ENCODE results near the gene PROCA1.
A peak's percentile ranks its signal among the peaks of the same experiment; 100 is the strongest.

The PROCA1 gene

GRCh38 chr17:28746611-28747050 lies 34.9 kb upstream of the PROCA1 start:
- TF ChIP-seq CTCF (IDR thresholded peaks at IDR 0.05; ENCODE audit: borderline replicate concordance, extremely low read depth, low read length, poor library complexity, severe bottlenecking), result no peak
- no peak for TF ChIP-seq EZH2 (IDR thresholded peaks at IDR 0.05; ENCODE audit: borderline replicate concordance, low read depth, low read length, severe bottlenecking)
- peaks cover 58% of the 10 kb centered on the region for H3K36me3 ChIP-seq (ENCODE audit: insufficient read depth, low read length)
- no peaks in the 10 kb centered on the region for H3K27me3 ChIP-seq (ENCODE audit: insufficient read depth, low read length, poor library complexity)
- H3K9me3 ChIP-seq (ENCODE audit: insufficient read depth, low read length, severe bottlenecking), result no peaks in the 10 kb centered on the region
- no peak overlapping the region for H2AFZ ChIP-seq (ENCODE audit: low read depth, low read length)
- H3K79me2 ChIP-seq (ENCODE audit: insufficient read depth, low read length), result peaks cover 42% of the 10 kb centered on the region
- H3K4me2 ChIP-seq (ENCODE audit: insufficient read depth, low read length), result peak overlapping the region; percentile 93; the same call in 1 of the 2 replicates
- H3K27ac ChIP-seq (ENCODE audit: low read length), result no peak overlapping the region
- H3K9ac ChIP-seq (ENCODE audit: low read depth, low read length), result peak overlapping the region; percentile 67; the same call in 1 of the 2 replicates
- peaks cover 36% of the 10 kb centered on the region for H3K4me1 ChIP-seq (ENCODE audit: insufficient read depth, low read length)
- H4K20me1 ChIP-seq (ENCODE audit: insufficient read depth, low read length), result peaks cover 57% of the 10 kb centered on the region
- no peak overlapping the region for H3K4me3 ChIP-seq (ENCODE audit: low read depth in 1 of 2, low read length in 2 of 2)
- no peak for DNase-seq
- no peak for ATAC-seq (ENCODE audit: insufficient read depth, low read depth)

DNA sequence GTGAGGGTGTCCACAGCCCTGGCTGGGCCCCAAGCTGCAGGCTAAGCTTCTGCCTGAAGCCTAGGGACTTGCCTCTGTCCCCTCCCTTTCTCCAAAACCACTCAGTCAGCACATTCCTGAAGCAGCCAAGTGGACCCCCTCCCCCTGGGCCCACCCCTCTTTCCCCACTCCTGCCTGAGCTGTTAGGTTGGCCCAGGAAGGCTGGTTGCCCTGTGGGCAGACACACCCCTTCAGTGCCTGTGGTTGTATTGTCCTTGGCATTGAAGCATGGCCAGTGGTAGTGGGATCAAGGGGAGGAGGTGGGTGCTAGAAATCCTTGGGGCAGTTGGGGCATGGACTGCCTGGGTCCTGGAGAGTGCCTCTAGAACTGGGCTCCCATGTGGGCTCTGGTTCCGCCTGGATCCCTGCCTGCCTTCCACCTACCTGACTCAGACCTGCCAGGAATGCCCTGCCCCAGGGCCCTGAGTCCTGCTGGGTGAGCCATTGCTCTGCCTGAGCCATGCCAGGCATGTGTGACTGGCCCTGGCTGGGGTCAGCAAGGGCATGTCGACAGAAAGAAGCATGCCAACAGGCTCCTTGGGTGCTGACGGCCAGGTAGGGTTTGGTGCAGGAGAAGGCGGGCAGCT lies 34.2 kb upstream of the PROCA1 start:
- H4K20me1 ChIP-seq (ENCODE audit: insufficient read depth, low read length), result peaks cover 53% of the 10 kb centered on the region
- H2AFZ ChIP-seq (ENCODE audit: low read depth, low read length), result no peak overlapping the region
- peaks cover 42% of the 10 kb centered on the region for H3K79me2 ChIP-seq (ENCODE audit: insufficient read depth, low read length)
- no peak for DNase-seq
- H3K9me3 ChIP-seq (ENCODE audit: insufficient read depth, low read length, severe bottlenecking), result no peaks in the 10 kb centered on the region
- H3K4me2 ChIP-seq (ENCODE audit: insufficient read depth, low read length), result peak overlapping the region; percentile 93
- H3K4me1 ChIP-seq (ENCODE audit: insufficient read depth, low read length), result peaks cover 36% of the 10 kb centered on the region
- peak overlapping the region; percentile 66 for H3K27ac ChIP-seq (ENCODE audit: low read length)
- TF ChIP-seq EZH2 (IDR thresholded peaks at IDR 0.05; ENCODE audit: borderline replicate concordance, low read depth, low read length, severe bottlenecking), result no peak
- no peak for TF ChIP-seq CTCF (IDR thresholded peaks at IDR 0.05; ENCODE audit: borderline replicate concordance, extremely low read depth, low read length, poor library complexity, severe bottlenecking)
- H3K9ac ChIP-seq (ENCODE audit: low read depth, low read length), result peak overlapping the region; percentile 67
- no peak for ATAC-seq (ENCODE audit: insufficient read depth, low read depth)
- no peaks in the 10 kb centered on the region for H3K27me3 ChIP-seq (ENCODE audit: insufficient read depth, low read length, poor library complexity)
- peak overlapping the region; percentile 71 to 82; a peak in 3 of 4 replicates for H3K4me3 ChIP-seq (ENCODE audit: low read depth in 1 of 2, low read length in 2 of 2)
- H3K36me3 ChIP-seq (ENCODE audit: insufficient read depth, low read length), result peaks cover 53% of the 10 kb centered on the region

GRCh38 chr17:28744972-28745785 lies 33.5 kb upstream of the PROCA1 start:
- TF ChIP-seq EZH2 (IDR thresholded peaks at IDR 0.05; ENCODE audit: borderline replicate concordance, low read depth, low read length, severe bottlenecking), result no peak
- TF ChIP-seq CTCF (IDR thresholded peaks at IDR 0.05; ENCODE audit: borderline replicate concordance, extremely low read depth, low read length, poor library complexity, severe bottlenecking), result no peak
- ATAC-seq (ENCODE audit: insufficient read depth, low read depth), result peak; percentile 55
- H3K79me2 ChIP-seq (ENCODE audit: insufficient read depth, low read length), result peaks cover 39% of the 10 kb centered on the region
- H3K4me1 ChIP-seq (ENCODE audit: insufficient read depth, low read length), result peaks cover 36% of the 10 kb centered on the region
- H2AFZ ChIP-seq (ENCODE audit: low read depth, low read length), result peak overlapping the region; percentile 62
- peak overlapping the region; percentile 66 for H3K27ac ChIP-seq (ENCODE audit: low read length)
- no peaks in the 10 kb centered on the region for H3K27me3 ChIP-seq (ENCODE audit: insufficient read depth, low read length, poor library complexity)
- no peaks in the 10 kb centered on the region for H3K9me3 ChIP-seq (ENCODE audit: insufficient read depth, low read length, severe bottlenecking)
- peak; percentile 77 for DNase-seq
- peaks cover 45% of the 10 kb centered on the region for H3K36me3 ChIP-seq (ENCODE audit: insufficient read depth, low read length)
- peak overlapping the region; percentile 67 for H3K9ac ChIP-seq (ENCODE audit: low read depth, low read length)
- H3K4me2 ChIP-seq (ENCODE audit: insufficient read depth, low read length), result peak overlapping the region; percentile 93
- H3K4me3 ChIP-seq (ENCODE audit: low read depth in 1 of 2, low read length in 2 of 2), result peak overlapping the region; percentile 71 to 82; a peak in 3 of 4 replicates
- peaks cover 53% of the 10 kb centered on the region for H4K20me1 ChIP-seq (ENCODE audit: insufficient read depth, low read length)
